Measurements from ENCODE around the gene CD99L2. TPM values are rescaled to one million over a fixed set of nuclear protein-coding genes. Genes with fewer than 3 reads are reported as not detected.

CD99L2 gene
- total RNA-seq, 1 donor from 2014 or later: 33.2 TPM

DNA sequence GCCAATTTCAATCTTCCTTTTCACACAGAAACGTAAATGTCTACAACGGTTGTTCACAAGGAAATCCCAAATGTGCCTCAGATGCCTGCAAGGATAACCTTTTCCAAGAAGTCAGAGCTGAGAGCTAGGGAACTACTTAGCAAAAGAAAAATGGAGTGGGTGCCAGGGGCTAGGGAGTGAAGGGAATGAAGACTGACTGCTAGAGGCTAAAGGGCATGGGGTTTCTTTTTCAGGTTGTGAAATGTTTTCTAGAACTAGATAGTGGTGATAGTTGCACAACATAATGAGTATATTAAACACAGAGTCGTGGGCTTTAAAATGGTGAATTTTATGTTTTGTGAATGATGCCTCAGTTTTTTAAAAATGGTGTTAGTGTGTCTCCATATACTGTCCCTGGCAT lies 53.4 kb downstream of the CD99L2 start:
- peaks cover 13% of the 10 kb centered on the region for H3K4me1 ChIP-seq
- TF ChIP-seq, protein P1, sequence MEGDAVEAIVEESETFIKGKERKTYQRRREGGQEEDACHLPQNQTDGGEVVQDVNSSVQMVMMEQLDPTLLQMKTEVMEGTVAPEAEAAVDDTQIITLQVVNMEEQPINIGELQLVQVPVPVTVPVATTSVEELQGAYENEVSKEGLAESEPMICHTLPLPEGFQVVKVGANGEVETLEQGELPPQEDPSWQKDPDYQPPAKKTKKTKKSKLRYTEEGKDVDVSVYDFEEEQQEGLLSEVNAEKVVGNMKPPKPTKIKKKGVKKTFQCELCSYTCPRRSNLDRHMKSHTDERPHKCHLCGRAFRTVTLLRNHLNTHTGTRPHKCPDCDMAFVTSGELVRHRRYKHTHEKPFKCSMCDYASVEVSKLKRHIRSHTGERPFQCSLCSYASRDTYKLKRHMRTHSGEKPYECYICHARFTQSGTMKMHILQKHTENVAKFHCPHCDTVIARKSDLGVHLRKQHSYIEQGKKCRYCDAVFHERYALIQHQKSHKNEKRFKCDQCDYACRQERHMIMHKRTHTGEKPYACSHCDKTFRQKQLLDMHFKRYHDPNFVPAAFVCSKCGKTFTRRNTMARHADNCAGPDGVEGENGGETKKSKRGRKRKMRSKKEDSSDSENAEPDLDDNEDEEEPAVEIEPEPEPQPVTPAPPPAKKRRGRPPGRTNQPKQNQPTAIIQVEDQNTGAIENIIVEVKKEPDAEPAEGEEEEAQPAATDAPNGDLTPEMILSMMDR (IDR thresholded peaks at IDR 0.05): no peak
- intact Hi-C loops (cut with DNase I): no loop called here
- H3K36me3 ChIP-seq: no peaks in the 10 kb centered on the region
- H3K27ac ChIP-seq: no peak overlapping the region
- H3K4me3 ChIP-seq: no peak overlapping the region
- H3K27me3 ChIP-seq (ENCODE audit: low read depth): no peaks in the 10 kb centered on the region
- DNase-seq (no peak), ATAC-seq (no peak)
- H3K9me3 ChIP-seq: no peaks in the 10 kb centered on the region

DNA sequence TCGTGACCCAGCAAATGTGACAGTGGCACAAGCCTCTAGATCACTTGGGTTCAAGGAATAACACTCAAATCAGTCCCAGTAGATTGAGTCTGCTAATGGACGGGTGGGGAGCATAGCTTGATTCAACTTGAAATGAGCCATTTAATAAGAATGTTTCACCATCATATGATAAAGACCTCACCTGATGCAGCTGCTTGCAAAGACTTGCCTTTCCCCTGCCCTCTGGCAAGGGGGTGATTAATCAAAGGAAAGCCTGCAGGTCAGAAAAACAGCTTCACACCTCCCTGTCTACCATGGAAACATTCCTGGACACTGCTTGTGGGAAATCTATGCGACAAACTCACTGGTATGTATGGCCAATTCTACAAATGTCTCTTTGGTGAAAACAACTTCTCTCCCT lies 54.5 kb downstream of the CD99L2 start:
- Histone ChIP-seq H3K4me3 (no peak overlapping the region), H3K27me3 (ENCODE audit: low read depth) (no peaks in the 10 kb centered on the region), H3K36me3 (no peaks in the 10 kb centered on the region), H3K27ac (no peak overlapping the region), H3K4me1 (peaks cover 13% of the 10 kb centered on the region), H3K9me3 (no peaks in the 10 kb centered on the region)
- intact Hi-C loops (cut with DNase I): no loop called here
- TF ChIP-seq, protein P1 (IDR thresholded peaks at IDR 0.05): no peak
- DNase-seq: no peak
- ATAC-seq: no peak

DNA sequence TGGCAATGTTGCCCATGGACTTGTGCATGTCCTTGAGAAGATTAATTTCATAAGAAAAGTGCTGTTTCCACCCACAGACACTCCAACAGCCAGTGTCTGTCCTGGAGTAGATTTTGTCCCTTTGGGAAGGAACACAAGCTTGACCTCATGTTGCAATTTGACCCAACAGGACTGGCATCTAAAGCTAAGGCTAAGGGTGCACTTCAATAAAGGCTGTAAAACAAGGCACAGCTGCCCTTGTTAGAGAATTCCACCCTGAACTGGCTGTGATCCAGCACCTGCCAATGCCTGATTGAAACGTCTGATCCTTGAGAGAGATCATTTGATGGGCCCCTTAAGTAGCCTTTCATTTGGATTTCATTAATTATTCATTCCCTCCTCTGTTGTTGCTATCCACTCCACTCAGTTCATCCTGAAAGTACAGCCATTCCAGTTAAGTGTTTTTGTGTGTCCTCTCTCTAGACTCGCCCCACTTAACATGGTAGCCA lies 56.2 kb downstream of the CD99L2 start:
- ATAC-seq: peak; percentile 25 to 66
- Histone ChIP-seq H3K27me3 (ENCODE audit: low read depth) (no peaks in the 10 kb centered on the region), H3K4me1 (peaks cover 13% of the 10 kb centered on the region), H3K9me3 (no peaks in the 10 kb centered on the region), H3K4me3 (no peak overlapping the region), H3K27ac (peak overlapping the region; percentile 18), H3K36me3 (no peaks in the 10 kb centered on the region)
- no peak for DNase-seq
- TF ChIP-seq, protein P1 (IDR thresholded peaks at IDR 0.05): no peak
- intact Hi-C loops (cut with DNase I): no loop called here

DNA sequence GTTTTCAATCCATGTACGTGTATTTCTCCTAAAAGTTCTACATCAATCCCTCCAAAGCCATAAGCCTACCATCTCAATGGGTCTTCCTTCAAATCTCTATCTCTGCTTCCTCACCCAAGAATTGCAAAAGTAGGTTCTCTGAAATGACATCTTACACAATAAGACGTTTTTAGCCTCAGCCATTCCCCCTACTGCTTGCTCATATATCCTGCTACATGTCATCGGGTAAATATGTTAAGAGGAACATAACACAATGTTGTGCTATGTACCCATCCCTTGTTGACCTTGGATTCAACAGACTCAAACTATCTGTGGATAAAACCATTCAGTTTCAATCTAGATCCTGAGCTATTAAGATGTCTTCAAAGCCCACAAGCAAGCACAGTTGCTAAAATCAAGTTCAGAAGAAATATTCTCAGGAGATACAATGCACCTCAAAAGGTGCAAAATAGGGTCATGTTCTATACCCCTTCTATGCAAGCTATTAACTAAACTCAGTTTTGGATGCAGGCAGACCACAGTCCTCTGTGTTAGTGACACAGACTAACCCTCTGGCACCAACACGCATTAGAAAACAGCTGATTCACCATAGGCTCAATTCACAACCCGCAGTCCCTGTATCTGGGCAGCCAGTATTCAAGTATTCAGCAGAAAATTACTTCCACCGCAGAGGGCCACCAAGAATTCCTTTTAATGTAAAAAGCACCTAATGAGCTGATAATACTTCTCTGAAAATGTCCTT lies 56.8 kb downstream of the CD99L2 start:
- intact Hi-C loops (cut with DNase I): no loop called here
- DNase-seq (no peak), ATAC-seq (peak; percentile 54 to 71)
- Histone ChIP-seq H3K27me3 (ENCODE audit: low read depth) (no peaks in the 10 kb centered on the region), H3K9me3 (no peaks in the 10 kb centered on the region), H3K4me1 (peaks cover 13% of the 10 kb centered on the region), H3K4me3 (no peak overlapping the region), H3K36me3 (no peaks in the 10 kb centered on the region), H3K27ac (peak overlapping the region; percentile 18)
- TF ChIP-seq, protein P1 (IDR thresholded peaks at IDR 0.05): no peak

DNA sequence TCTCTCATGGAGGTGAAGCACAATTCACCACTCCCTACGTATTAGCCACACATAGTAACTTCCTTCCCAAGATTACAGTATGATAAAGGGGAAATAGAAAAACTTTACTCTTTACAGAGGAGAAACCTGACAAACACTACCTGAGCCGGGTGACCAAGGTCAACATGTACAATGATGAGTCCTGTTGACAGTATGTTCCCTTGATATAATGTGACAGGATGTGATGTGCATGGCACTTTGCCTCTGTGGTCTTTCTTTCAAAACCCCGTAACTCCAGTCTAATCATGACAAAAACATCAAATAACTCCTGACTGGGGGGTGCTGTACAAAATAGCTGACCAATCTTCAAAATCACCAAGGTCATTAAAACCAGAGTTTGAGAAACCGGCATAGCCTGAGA lies 60.6 kb downstream of the CD99L2 start:
- TF ChIP-seq, protein P1 (IDR thresholded peaks at IDR 0.05): no peak
- H3K4me1 ChIP-seq: peaks cover 13% of the 10 kb centered on the region
- no peak for ATAC-seq
- H3K27ac ChIP-seq: no peak overlapping the region
- no peak for DNase-seq
- H3K4me3 ChIP-seq: no peak overlapping the region
- intact Hi-C loops (cut with DNase I): no loop called here
- H3K36me3 ChIP-seq: no peaks in the 10 kb centered on the region
- no peaks in the 10 kb centered on the region for H3K9me3 ChIP-seq
- H3K27me3 ChIP-seq (ENCODE audit: low read depth): no peaks in the 10 kb centered on the region

Data from lower lobe of right lung (tissue), 2 donors.